Ascending aorta (tissue), 2 donors: Measurements from ENCODE around the gene BBS9. TPM values are rescaled to one million over a fixed set of nuclear protein-coding genes. Genes with fewer than 3 reads are reported as not detected.

Experiments used
- DNase-seq, 2 donors: peaks; one replicate each; pipeline ENCODE4 v3.0.0-alpha.2; 2019; ENCODE audit warnings: low spot score in 2 of 2
- H3K27ac ChIP-seq, 2 donors: fragments of 200-600 bp; sonication (generic); one replicate each; pipeline ENCODE4 v1.5.1; 2016 to 2017; ENCODE audit warnings: mild to moderate bottlenecking in 1 of 2
- H3K27me3 ChIP-seq: fragments of 200-600 bp; sonication (generic); one replicate; pipeline ENCODE4 v1.5.1; 2017
- H3K36me3 ChIP-seq, 2 donors: fragments of 200-600 bp; sonication (generic); one replicate each; pipeline ENCODE4 v1.5.1; 2016
- H3K4me1 ChIP-seq, 2 donors: fragments of 200-600 bp; sonication (generic); one replicate each; pipeline ENCODE4 v1.5.1; 2016 to 2017; ENCODE audit warnings: mild to moderate bottlenecking in 1 of 2
- H3K4me3 ChIP-seq, 2 donors: fragments of 200-600 bp; sonication (generic); one replicate each; pipeline ENCODE4 v1.5.1; 2016 to 2017; ENCODE audit warnings: mild to moderate bottlenecking in 1 of 2
- H3K9me3 ChIP-seq, 2 donors: fragments of 200-600 bp; sonication (generic); one replicate each; pipeline ENCODE4 v1.5.1; 2016
- CTCF ChIP-seq, 3 experiments: fragments of 200-600 bp in 2 of 3; fragments of 450-650 bp in 1 of 3; sonication (generic) in 2 of 3; IDR thresholded peaks; one replicate each; pipeline ENCODE4 v1.5.1; 2016 to 2019; ENCODE audit warnings: antibody characterized with exemption in 3 of 3, mild to moderate bottlenecking in 1 of 3, moderate library complexity in 1 of 3
- intact Hi-C: fragments of 100-400 bp; cut with DNase I; formaldehyde crosslinking; loops from one replicate; pipeline ENCODE4 v1.15.1; 2023
- total RNA-seq: library from RNA; depleted of rRNA; stranded (reverse); fragments of >200 nt; gene quantifications from one replicate; pipeline ENCODE4 v1.1.0, GENCODE V29; 2016

Gene BBS9
- total RNA-seq, 1 donor from 2014 or later, result 23.3 TPM

- Histone ChIP-seq H3K27ac (no peak overlapping the region), H3K4me1 (no peaks in the 10 kb centered on the region), H3K9me3 (no peaks in the 10 kb centered on the region), H3K4me3 (no peak overlapping the region), H3K36me3 (no peaks in the 10 kb centered on the region), H3K27me3 (no peaks in the 10 kb centered on the region)
- no peak for TF ChIP-seq CTCF (IDR thresholded peaks at IDR 0.05)
- DNase-seq, result no peak
- intact Hi-C loops, result no loop called here
Observed at GRCh38 chr7:33640741-33641140, 511.4 kb downstream of the BBS9 start.

DNA sequence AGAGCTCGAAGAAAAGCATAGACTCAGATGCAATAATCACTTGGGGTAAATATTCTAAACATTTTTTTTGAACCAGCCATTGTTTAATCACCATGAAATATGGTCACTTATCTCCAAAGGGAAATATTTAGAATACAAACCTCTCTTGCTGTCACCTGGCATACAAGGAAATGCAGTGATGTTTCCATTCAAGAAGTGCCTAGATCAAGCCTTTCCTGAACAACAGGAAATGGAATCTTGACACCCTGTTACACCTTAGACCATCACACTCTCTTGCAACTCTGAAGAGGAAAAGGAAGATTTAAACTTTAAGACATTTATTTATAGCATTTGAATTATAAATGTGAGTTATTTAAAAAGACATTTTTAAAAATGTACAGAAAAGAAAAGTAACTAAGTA is 512.9 kb downstream of the BBS9 start:
- no peak overlapping the region for H3K27ac ChIP-seq
- H3K27me3 ChIP-seq, result no peaks in the 10 kb centered on the region
- no peaks in the 10 kb centered on the region for H3K4me1 ChIP-seq
- H3K4me3 ChIP-seq, result no peak overlapping the region
- intact Hi-C loops, result no loop called here
- peaks cover 0 to 4% of the 10 kb centered on the region in 2 donors for H3K36me3 ChIP-seq
- DNase-seq, result no peak
- H3K9me3 ChIP-seq, result no peaks in the 10 kb centered on the region
- no peak for TF ChIP-seq CTCF (IDR thresholded peaks at IDR 0.05)

DNA sequence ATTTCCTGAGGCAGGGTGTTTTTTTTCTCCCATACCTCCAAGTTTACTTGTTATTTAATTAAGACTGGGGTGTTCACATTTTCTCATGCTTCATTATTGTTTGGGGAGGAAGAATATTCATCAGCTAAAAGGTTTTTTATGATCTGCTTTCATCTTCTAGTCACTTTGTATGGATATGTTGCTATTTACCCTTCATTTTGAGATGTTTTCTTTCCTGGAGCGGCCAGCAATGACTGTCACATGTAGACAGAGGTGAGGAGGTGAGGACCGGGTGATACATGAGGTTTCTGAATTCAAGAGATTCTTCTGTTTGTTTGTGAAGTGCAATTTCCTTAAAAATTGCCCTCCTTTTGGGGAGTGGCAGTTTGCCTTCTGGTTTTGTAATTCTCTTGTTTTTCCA is 514.2 kb downstream of the BBS9 start:
- H3K27me3 ChIP-seq, result no peaks in the 10 kb centered on the region
- no peaks in the 10 kb centered on the region for H3K9me3 ChIP-seq
- H3K27ac ChIP-seq, result no peak overlapping the region
- peaks cover 0 to 4% of the 10 kb centered on the region in 2 donors for H3K36me3 ChIP-seq
- H3K4me3 ChIP-seq, result no peak overlapping the region
- H3K4me1 ChIP-seq, result no peaks in the 10 kb centered on the region
- no peak for TF ChIP-seq CTCF (IDR thresholded peaks at IDR 0.05)
- DNase-seq, result no peak
- intact Hi-C loops, result no loop called here

DNA sequence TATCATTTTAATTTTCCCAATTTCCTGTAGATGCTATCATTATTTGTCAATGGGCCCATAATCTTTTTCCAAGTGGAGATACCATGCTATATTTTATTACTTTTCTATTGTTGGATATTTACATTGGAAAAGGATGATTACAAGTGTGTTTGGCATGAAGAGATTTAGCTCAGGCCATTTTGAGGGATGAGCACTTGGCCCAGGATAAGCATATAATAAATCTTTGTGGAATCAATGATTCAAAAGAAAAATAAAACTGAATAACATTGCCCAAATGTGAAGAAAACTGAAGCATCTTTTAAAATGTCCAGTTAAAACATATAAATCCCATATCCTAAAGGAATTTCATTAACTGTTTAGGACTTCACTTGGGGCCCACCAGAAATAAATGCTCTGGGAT is 515.1 kb downstream of the BBS9 start:
- Histone ChIP-seq H3K4me1 (no peaks in the 10 kb centered on the region), H3K4me3 (no peak overlapping the region), H3K9me3 (no peaks in the 10 kb centered on the region), H3K27ac (no peak overlapping the region), H3K27me3 (no peaks in the 10 kb centered on the region), H3K36me3 (peaks cover 0 to 4% of the 10 kb centered on the region in 2 donors)
- no peak for TF ChIP-seq CTCF (IDR thresholded peaks at IDR 0.05)
- DNase-seq, result no peak
- intact Hi-C loops, result no loop called here

DNA sequence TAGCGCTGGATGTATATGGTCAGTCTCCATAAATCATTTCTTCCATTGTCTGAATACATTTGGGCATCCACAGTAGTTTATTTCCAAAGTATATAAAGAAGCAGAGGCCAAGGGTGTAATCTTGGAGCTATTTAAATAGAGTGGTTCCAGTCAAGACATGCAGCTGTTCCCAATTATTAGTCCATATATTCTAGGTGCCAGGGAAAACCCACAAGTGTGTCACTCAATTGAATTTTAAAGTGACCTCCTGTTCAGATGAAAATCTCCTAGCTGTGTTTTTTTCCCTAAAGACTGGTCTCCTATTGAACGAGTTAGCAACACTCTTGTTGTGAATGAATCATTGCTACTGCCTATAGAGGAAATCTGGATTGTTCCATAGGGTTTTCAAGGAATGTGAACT is 515.7 kb downstream of the BBS9 start:
- H3K27me3 ChIP-seq, result no peaks in the 10 kb centered on the region
- no peak for DNase-seq
- H3K9me3 ChIP-seq, result no peaks in the 10 kb centered on the region
- no peaks in the 10 kb centered on the region for H3K4me1 ChIP-seq
- no peak overlapping the region for H3K4me3 ChIP-seq
- TF ChIP-seq CTCF (IDR thresholded peaks at IDR 0.05), result no peak
- intact Hi-C loops, result no loop called here
- H3K36me3 ChIP-seq, result peaks cover 0 to 4% of the 10 kb centered on the region in 2 donors
- H3K27ac ChIP-seq, result no peak overlapping the region

GRCh38 chr7:33646166-33646565 is 516.8 kb downstream of the BBS9 start:
- intact Hi-C loops, result no loop called here
- no peak for DNase-seq
- Histone ChIP-seq H3K4me1 (no peaks in the 10 kb centered on the region), H3K27ac (no peak overlapping the region), H3K27me3 (no peaks in the 10 kb centered on the region), H3K36me3 (peaks cover 0 to 4% of the 10 kb centered on the region in 2 donors), H3K9me3 (no peaks in the 10 kb centered on the region), H3K4me3 (no peak overlapping the region)
- TF ChIP-seq CTCF (IDR thresholded peaks at IDR 0.05), result no peak
